Stimulated activated CD8-positive, alpha-beta memory T cell treated with anti-CD3 and anti-CD28 coated beads, Interleukin-7, amount 100 ng/mL, for 48 hours (primary cell): ENCODE measurements around the gene RAB43.
"Not testable (repeated sequence)": the region's sequence is repeated elsewhere in the genome, so short reads cannot be mapped to it uniquely, and the experiment has no call there.

Experiments
- DNase-seq, 2 donors: peaks; one replicate each; pipeline ENCODE4 v3.0.0-alpha.2; 2020; ENCODE audit warnings: low read depth in 1 of 2; ENCODE audit errors: extremely low read depth in 1 of 2

The RAB43 gene

GRCh38 chr3:129100274-129100673 is 21.3 kb downstream of the RAB43 start:
- DNase-seq = no peak

GRCh38 chr3:129095285-129095684 is 26.3 kb downstream of the RAB43 start:
- no peak for DNase-seq

GRCh38 chr3:129088312-129088711 is 33.3 kb downstream of the RAB43 start:
- DNase-seq = not testable (repeated sequence)

GRCh38 chr3:129087904-129088303 is 33.7 kb downstream of the RAB43 start:
- DNase-seq = not testable (repeated sequence)

- DNase-seq = no peak
Observed at GRCh38 chr3:129087138-129087702, 34.4 kb downstream of the RAB43 start.

GRCh38 chr3:129085818-129086217 is 35.8 kb downstream of the RAB43 start:
- DNase-seq = no peak

GRCh38 chr3:129085165-129085715 is 36.4 kb downstream of the RAB43 start:
- DNase-seq = no peak

GRCh38 chr3:129084501-129084900 is 37.1 kb downstream of the RAB43 start:
- DNase-seq = no peak

- DNase-seq = no peak
Observed at GRCh38 chr3:129082026-129082425, 39.6 kb downstream of the RAB43 start.

- DNase-seq = no peak
Observed at GRCh38 chr3:129081503-129081902, 40.1 kb downstream of the RAB43 start.

GRCh38 chr3:129078510-129078909 is 43.1 kb downstream of the RAB43 start:
- DNase-seq = no peak

- no peak for DNase-seq
Observed at GRCh38 chr3:129077222-129077621, 44.4 kb downstream of the RAB43 start.

GRCh38 chr3:129070086-129070885 is 51.3 kb downstream of the RAB43 start:
- DNase-seq = no peak

GRCh38 chr3:129069313-129070085 is 52.1 kb downstream of the RAB43 start:
- DNase-seq = not testable (repeated sequence)

- DNase-seq = no peak
Observed at GRCh38 chr3:129068291-129068886, 53.2 kb downstream of the RAB43 start.

GRCh38 chr3:129067719-129068118 is 53.9 kb downstream of the RAB43 start:
- DNase-seq = not testable (repeated sequence)

GRCh38 chr3:129065720-129066073 is 55.9 kb downstream of the RAB43 start:
- no peak for DNase-seq

- no peak for DNase-seq
Observed at GRCh38 chr3:129065016-129065719, 56.4 kb downstream of the RAB43 start.

- no peak for DNase-seq
Observed at GRCh38 chr3:129063841-129064482, 57.6 kb downstream of the RAB43 start.

GRCh38 chr3:129063091-129063640 is 58.4 kb downstream of the RAB43 start:
- DNase-seq = no peak
